Suppressor macrophage (primary cell): Measurements from ENCODE around the gene CTNNA2.

Experiments
- DNase-seq, 4 experiments: peaks; one replicate each; pipeline ENCODE4 v3.0.0-alpha.2; 2020 to 2022

CTNNA2 gene

DNA sequence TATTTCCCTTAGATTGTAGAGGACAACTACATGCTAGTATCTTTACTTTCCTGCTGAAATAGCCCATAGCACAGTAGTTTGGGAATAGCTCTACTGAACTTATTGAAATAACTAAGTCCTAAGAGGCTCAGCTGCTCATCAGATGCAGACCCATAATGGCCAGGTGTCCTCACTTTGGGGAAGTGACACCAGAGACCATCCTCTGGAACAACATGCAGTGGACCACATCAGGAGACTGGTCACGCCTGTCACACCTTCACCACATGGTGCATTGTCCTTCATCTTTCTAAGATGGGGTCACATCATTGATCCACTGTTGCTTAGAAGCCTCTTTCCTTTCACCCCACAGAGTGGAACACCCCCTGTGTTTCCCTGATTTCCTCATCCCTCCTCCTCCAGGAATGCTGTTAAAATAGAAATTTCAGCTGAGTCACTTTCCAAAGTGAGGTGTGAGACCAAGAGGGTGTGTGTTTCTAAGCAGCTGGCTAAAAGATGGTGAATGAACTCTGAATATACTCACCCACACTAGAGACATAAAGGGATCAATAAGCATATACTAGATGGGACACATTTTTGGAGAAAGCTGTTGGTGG lies 1006.9 kb downstream of the CTNNA2 start:
- DNase-seq: no peak

DNA sequence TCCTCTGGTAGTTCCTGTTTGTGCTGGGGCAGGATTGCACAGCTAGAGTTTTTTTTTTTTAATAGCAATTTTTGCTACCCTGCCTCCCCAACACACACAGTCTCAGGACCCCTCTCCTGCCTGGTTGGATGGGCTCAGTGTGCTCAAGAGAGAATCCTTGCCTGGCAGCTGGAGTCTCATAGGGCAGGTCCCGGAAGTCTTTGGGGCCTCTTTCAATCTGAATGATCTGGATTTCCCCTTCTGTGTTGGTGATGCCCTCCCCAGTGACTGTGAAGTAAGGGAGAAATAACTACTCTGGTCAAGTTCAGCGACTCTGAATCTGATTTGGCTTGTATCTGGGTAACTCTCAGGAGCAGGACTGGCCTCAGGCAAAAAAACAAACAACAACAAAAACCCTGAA lies 1012.3 kb downstream of the CTNNA2 start:
- no peak for DNase-seq

DNA sequence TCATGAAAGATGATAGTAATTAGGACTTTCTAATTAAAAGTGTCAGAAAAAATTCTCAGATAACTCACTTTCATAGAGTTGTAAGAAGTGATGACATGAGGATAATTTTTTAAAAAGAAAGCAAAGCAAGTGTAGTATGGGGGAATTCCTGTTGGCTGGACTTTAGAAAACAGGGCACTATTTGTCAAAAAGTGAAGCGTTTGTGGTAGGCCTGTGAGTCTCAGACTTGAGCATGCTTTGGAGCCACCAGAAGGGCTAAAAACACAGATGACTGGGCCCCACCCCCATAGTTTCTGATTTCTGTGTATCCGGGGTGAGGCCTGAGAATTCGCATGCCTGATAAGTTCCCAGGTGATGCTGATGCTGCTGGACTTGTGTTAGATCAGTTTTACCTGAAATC lies 1014.3 kb downstream of the CTNNA2 start:
- no peak for DNase-seq

DNA sequence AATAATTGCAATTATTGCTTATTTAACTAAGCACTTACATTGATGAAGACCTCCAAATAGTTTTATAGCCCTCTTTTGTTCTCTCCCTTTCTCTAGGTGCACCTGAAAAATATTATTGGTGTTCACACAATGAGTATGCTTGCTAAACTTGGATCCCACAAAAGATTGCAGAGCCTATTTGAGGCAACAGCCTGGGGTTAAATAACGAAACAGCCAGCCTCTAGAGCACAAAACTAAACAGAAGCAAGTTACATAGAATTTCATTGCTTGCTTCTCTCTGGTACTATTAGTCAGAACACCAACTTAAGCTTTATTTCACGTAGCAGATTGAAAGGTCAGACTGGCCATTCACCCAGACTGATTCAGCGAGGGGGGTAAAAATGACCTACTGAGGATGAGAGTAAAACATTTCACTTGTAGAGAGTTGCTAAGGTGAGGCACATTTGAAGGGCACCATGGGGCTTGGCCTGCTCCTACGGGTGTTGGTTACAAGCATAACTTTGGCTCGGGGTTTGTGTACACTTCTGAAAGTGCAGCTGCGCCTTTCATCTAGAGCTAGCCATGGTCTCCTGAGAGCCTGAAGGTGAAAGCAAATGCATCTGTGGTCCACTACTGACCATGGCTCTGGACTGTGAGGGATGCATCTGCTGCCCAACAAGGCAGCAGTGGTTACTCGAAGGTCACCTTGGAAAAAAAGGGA lies 1016.8 kb downstream of the CTNNA2 start:
- no peak for DNase-seq

DNA sequence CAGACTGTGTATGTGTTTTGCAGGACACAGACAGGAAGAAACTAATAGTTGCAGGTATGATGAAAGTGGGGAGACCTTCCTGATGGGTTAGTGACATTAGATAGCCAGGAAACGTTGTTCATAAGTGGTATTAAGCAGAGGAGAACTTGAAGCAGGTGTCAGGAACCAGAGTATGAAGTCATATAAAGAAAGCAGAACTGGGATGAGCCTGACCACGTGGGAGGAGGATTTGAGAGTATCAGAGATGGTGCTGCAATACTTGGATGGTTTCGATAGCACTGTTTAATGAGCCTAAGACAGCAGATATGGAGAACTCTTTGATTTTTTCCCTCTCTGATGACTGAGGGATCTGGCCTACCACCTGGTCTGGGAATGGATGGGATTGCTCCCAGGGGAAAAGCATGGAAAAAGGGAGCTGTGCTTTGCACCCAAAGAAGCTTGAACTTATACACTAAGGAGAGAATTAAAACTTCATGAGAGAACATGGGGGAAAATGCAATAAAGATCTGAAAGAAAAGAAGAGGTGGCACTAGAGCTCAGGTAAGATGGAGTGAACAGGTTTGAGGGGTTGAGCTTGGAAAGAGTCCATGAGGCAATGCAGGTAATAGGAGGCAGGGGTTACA lies 1017.7 kb downstream of the CTNNA2 start:
- DNase-seq: peak in 1 of 4 experiments; percentile 1

DNA sequence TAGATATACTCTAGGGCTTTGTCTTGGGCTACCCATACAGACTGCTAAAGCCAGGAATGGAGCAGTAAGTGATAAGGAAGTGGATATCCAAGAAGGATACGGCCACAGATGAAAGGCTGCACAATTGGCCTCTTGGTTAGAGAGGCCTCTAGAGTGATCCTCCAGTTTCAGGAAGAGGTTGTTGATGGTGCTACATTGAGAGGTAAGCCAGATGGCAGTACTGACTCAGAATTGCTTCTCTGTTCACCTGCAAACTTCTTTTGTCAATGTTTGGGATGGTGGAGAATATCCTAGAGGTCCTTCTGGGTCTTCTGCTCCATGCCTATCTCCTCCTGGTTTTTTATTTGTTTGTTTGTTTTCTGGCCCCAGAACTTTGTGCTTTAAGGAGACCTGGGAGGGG lies 1018.5 kb downstream of the CTNNA2 start:
- no peak for DNase-seq

DNA sequence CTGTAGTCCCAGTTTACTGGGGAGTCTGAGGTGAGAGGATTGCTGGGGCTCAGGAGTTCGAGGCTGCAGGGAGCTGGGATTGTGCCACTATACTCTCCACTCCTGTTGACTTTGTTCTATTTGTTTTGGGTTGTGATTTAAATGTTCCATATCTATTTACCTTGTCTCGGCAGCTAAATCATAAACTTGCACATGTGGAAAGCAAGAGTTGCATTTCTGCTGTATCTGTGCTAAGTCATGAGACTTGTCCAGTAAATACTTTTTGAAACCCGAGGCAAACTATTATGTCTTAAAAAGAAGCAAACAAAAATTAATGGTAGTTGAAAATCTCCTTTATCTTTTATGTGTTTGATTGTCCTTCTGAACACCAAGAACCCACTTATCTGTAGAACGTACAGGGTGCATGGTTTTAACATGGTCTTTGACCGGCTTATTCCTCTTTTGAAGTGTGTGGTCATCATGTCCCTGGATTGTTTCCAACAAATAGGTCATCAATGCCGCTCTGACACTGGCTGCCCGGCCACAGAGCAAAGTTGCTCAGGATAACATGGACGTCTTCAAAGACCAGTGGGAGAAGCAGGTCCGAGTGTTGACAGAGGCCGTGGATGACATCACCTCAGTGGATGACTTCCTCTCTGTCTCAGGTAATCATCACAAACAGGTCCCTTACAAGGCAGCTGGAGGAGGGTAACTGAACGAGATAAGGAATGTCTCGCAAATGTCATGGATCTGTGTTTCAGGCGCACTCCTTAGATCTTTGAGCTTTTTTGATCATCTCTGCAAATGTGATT lies 1032.8 kb downstream of the CTNNA2 start:
- DNase-seq: no peak

DNA sequence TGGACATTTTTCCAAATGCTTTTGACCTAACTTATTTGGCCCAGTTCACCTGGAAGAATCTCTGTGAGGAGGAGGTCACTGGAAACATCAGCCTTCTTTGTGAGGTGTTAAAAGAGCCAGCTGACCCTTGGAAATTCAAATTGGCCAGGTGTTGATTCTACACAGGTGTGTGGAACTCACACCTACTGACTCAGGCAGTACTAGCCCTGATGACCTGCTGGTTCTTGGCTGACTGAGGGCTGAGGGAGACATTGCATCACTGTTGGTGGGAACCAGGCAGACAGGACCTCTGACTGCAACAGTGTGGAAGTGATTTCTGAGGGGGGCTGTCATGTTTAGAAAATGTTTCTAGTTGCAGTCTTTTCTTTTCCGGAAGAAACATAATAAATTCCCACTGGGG lies 1033.9 kb downstream of the CTNNA2 start:
- DNase-seq: no peak

DNA sequence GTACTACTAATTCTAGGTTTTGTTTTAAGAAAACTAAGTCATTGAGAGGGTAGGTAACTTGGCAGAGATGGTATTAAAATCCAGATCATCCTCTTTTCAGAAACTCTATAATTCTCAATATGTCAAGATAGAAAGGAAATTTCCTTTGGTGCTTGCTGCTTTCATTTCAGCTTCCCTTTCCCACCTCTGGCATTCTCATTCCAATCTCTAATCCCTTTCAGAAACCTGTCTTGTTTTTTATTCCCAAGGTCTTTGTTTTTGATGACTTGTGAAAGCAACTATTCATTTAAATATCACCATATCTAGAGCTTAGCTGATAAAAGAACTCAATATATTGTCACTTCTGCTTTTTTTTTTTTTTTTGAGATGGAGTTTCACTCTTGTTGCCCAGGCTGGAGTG lies 1034.5 kb downstream of the CTNNA2 start:
- no peak for DNase-seq

DNA sequence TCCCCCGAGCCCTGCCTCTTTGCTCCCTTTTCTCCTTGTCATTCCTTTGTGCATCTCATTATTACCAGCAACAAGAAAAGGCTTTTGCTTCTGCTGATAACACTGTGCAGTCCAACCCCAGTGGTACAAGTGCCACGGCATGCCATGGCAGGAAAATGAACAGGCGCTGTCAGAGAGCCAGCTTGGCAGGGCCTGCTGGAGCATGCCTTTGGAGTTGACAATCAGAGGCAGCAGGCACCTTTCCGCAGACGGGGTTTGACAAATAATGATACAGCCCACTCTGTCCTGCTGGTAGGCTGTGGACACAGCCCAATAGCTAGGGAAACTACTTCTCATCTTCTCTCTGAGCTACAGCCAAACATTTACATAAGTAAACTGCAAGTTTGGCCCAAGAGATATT lies 1035.6 kb downstream of the CTNNA2 start:
- no peak for DNase-seq

DNA sequence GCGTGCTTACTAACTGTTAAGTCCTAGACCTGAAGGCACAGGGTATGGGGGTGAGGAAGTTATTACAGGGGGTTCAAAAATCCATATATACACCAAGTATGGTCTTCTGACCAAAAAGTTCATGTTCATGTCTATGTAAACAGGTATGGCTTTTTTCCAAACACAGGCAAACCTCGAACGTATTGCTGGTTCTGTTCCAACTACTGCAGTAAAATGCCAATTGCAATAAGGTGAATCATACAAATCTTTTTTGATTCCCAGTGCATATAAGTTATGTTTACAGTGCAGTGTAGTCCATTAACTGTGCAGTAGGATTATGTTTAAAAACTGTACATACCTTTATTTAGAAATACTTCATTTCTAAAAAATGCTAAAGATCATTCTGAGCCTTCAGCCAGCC lies 1037.0 kb downstream of the CTNNA2 start:
- no peak for DNase-seq

DNA sequence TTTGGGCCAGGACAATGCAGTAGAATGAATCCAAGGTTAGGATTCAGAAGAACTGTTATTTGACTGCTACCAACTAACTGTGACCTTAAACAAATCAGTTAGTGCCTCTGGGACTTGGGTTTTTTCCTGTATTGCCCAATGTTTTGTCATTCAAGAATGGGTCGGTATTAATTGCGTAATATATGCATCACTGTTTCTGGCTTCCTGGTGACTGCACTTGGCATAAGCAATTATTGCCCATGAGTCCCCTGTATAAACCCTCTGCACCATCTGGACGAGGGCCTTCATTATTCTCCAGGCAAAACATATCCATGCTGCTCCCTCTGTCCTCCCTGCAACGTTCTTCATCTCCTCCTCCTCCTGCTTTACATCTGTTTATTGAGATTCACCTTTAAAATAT lies 1047.5 kb downstream of the CTNNA2 start:
- DNase-seq: no peak

DNA sequence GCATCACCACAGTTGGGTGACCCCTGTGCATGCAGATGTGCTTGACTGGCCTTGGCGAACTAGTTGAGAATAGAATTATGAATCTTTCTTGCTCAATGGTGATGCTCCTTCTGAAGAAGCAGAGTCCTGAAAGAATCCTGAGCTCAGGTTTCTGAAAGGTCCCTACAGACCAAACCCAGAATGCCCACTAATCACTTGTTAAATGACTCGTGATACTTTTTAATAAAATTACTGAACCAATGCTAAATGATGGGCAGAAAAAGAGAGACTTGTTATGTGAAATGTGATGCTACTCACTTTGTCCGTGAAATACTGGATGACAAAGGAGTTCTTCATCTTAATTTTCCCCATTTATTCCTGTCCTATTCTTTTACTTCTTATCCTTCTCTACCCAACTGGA lies 1055.2 kb downstream of the CTNNA2 start:
- no peak for DNase-seq

DNA sequence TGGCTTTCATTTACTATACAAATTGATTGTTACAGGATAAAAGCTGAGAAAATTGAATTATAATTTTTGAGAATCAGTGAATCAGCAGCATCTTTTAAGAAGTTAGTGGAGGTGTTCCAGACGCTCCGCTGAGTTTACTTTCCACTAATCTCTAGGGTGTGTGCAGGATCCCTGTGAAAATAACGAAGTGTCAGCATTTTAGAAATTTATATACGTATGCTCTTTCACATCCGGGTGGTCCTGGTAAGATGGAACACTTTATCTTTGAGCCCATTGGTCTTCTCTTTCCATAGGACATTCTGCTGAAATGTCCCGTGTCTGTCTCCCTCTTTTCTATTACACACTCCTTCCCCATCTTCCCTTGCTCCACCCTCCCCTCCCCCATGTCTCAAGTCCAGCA lies 1060.3 kb downstream of the CTNNA2 start:
- DNase-seq: no peak

DNA sequence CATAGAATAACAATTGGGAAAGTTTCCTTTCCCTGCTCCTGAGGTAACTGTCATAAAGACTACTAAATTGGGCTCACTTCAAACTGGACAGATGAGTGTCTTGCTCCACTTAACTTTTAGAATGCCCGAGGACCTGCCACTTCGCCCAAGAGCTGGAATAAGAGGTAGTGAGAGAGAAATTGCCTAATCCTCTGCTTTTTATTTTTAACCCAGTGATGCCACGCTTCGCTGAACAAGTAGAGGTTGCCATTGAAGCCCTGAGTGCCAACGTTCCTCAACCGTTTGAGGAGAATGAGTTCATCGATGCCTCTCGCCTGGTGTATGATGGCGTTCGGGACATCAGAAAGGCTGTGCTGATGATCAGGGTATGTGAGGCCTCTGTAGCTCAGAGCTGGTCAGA lies 1061.1 kb downstream of the CTNNA2 start:
- DNase-seq: no peak

DNA sequence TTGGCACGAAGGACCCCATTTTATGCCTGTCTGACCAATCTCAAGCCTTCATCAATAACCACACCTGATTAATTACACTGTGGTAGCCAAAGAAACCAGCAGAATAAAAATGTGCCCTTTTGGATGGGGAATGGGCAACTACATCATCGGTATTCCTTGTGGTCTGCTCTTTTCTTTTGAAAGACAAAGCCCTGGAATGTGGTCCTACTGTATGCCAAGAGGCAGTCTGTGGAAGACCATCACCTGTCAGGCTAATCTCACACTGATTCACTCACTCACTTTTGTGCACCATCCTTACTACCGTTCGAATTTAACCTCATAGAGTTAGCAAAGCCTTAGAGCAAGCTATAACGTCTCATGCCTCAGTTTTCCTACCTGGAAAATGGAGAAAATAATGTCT lies 1066.9 kb downstream of the CTNNA2 start:
- DNase-seq: no peak

DNA sequence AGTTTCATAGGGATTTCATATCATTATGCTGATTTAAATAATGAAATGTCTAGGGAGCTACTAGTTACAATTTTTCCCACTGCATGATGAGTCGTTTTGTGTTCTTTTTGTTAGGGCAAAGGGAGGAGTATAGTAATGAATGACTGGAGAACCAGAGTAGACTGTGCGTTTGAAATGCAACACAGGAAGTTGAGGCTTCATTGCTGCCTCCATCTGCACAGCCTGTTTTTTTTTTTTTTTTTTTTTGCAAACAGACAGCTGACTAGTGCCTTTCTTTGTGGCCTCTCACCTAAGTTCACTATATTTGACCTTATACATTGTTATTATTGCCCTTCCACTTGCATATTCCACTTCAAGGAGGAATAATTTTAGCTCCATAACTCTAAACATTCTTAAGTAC lies 1078.4 kb downstream of the CTNNA2 start:
- no peak for DNase-seq

DNA sequence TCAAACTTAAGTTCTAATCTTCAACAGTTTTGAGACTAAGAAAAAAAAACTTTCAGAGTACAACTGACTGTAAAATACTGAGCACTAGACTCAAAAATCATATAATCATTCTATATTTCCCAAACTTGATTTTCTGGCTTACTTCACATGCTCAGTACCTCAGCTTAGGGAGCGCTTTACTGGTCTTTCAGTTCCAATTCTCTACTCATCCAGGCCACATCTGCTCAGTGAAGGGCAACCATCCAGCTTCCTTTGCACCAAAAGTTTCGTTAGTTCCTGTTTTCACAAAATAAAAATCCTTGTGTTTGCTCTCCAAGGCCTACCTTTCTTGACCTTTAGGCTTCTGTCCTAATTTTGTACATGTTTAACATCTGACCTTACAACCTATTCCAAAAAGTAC lies 1079.3 kb downstream of the CTNNA2 start:
- DNase-seq: no peak

DNA sequence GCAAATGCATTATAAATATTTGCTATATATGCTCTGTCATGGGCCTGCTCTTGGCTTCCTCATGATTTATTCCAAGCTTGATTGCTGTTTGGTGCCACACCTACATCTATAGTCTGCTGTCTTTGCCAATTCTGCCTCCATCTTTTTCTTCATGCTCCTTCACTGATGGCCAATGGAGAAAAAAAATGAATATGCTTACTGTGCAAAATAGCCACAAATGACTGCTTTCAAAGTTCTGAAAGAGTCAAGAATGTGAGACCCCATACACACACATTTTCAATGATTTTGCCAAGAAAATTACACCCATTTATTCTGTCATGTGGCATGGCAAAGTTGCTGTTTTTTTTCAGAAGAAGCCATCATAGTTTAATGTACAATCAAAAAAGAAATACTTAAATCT lies 1097.3 kb downstream of the CTNNA2 start:
- no peak for DNase-seq

DNA sequence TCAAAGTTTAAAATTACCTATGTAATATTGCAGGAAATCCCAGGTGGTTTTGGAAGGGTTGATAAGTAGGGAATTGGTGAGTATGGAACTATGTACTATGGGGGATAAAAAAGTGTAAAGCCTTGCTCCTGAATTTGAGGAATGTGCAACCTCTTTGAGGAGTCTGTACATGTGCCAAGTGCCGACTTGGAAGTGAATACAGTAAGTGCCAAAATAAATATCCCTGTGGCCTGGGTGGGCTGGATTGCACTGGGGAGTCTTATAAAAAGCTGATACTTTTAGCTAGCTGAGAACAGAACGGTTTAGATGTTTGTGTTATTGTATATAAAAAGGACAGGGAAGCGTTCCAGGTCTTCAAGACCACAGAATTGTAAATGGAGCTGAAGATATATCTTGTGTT lies 1108.8 kb downstream of the CTNNA2 start:
- DNase-seq: no peak

DNA sequence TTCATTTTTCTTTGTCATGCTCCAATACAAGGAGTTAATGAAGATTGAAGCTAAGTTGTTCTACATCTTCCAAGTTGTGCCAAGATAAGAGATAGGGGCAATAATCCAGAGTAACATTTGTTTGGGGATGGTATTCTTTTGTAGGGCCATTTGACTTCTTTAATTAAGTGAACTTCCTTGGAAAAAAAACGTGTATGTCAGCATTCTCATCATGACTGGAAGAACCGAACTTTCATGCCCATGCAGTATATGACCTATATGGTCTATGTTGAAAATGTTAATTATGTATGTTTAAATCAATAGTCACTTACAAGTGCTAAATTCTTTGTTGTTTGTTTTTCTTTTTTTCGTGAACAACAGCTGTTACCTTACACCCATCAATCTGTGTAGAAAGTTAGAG lies 1111.2 kb downstream of the CTNNA2 start:
- no peak for DNase-seq

DNA sequence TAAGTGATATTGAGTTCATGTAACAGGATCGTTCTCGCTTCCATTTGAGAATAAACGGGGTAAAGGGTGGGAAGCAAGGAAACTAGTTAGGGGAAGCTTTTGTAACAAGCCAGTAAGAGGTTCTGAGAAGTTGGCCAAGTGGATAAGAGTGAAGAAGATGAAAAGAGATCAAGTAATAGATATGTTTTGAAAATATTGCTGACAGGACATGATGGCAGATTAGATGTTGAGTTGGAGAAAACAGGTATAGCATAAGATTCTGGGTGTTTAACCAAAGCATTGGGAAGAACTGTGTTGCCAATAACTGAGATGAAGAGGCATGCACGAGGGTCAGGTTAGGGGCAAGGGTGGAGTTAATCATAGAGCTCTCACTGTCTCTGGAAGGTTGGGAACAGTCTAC lies 1121.7 kb downstream of the CTNNA2 start:
- no peak for DNase-seq

DNA sequence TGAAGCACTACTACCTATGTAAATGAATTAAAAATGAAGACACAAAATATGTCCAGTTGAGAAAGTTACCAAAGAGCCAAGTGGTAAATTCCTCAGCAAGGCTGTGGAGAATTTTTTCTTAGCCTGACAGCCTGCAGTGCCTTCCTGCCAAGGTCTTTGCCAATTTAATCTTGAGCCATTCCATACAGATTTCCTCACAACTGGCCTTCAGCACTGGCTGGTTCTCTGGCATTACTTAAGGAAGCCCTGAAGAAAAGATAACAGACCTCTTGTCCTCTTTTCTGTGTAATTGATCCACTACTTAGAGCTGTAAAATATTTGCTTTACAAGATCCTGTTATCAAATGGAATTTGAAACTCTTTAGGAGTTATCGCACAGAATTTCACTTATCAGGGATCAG lies 1125.9 kb downstream of the CTNNA2 start:
- no peak for DNase-seq

DNA sequence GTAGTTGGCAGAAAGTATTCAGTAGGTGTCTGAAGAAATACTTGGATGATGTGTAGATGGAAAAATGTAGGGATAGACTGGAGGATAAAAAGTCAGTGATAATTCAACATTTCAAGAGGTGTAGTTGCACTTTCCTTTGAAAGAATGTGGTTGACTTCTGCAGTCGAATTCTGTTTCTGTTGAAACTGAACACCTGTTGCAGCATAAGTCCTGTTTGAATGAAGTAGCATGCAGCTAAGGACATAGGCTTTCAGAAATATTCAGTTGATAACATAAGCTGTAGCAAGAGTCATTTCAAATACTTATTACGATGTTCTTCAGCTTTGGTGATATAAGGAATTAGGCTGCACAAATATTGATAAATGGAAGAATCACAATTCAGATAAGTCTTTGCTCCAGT lies 1129.6 kb downstream of the CTNNA2 start:
- DNase-seq: no peak
